IgD-negative memory B cell (primary cell): Measurements from ENCODE around the gene MPC2. TPM values are rescaled to one million over a fixed set of nuclear protein-coding genes. Genes with fewer than 3 reads are reported as not detected.
"Not testable (repeated sequence)": the region's sequence is repeated elsewhere in the genome, so short reads cannot be mapped to it uniquely, and the experiment has no call there.

Experiments
- H3K27ac Mint-ChIP-seq, 3 donors: one replicate each; pipeline ENCODE4 v1.8.0; 2020 to 2022; ENCODE audit warnings: mild to moderate bottlenecking in 3 of 3, mixed read lengths in 3 of 3, moderate library complexity in 1 of 3
- H3K27me3 Mint-ChIP-seq: one replicate; pipeline ENCODE4 v1.8.0; 2021; ENCODE audit warnings: mixed read lengths
- H3K36me3 Mint-ChIP-seq: one replicate; pipeline ENCODE4 v1.8.0; 2020; ENCODE audit warnings: mild to moderate bottlenecking, mixed read lengths
- H3K4me1 Mint-ChIP-seq, 3 donors: one replicate each; pipeline ENCODE4 v1.8.0; 2020 to 2022; ENCODE audit warnings: mixed read lengths in 3 of 3, mild to moderate bottlenecking in 1 of 3
- H3K4me3 Mint-ChIP-seq, 4 donors: one replicate each; pipeline ENCODE4 v1.8.0; 2020 to 2022; ENCODE audit warnings: mild to moderate bottlenecking in 4 of 4, mixed read lengths in 4 of 4, moderate library complexity in 3 of 4
- H3K9me3 Mint-ChIP-seq, 3 donors: one replicate each; pipeline ENCODE4 v1.8.0; 2020 to 2021; ENCODE audit warnings: mixed read lengths in 3 of 3, mild to moderate bottlenecking in 1 of 3
- polyA plus RNA-seq: library from polyadenylated mRNA; unstranded; fragments of 300-500 nt; fragmentation: Illumina TruSeq; gene quantifications from one replicate; pipeline ENCODE4 v1.2.3, GENCODE V29; 2021

Gene MPC2
- polyA plus RNA-seq, 1 donor from 2014 or later, result 69.3 TPM

- not testable (repeated sequence) for H3K4me3 Mint-ChIP-seq, H3K4me1 Mint-ChIP-seq, H3K36me3 Mint-ChIP-seq, H3K9me3 Mint-ChIP-seq, H3K27ac Mint-ChIP-seq, H3K27me3 Mint-ChIP-seq
These were observed 67.5 kb downstream of the MPC2 start for GRCh38 chr1:167869157-167870001.

DNA sequence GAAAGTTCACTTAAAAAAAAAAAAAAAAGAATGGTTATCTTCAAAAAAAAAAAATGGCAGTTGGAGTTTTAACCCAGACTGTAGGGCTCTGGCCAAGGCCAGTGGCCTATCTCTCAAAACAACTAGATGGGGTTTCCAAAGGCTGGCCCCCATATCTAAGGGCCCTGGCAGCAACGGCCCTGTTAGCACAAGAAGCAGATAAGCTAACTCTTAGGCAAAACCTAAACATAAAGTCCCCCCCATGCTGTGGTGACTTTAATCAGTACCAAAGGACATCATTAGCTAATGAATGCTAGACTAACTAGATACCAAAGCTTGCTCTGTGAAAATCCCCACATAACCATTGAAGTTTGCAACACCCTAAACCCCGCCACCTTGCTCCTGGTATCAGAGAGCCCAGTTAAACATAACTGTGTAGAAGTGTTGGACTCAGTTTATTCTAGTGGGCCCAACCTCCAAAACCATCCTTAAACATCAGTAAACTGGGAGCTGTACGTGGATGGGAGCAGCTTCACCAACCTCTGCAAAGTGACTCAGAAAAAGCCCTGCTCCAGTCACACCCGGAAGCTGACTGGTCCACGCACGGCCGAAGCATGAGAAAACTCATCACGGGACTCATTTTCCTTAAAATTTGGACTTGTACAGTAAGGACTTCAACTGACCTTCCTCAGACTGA, 70.0 kb downstream of the MPC2 start:
- H3K36me3 Mint-ChIP-seq, H3K4me1 Mint-ChIP-seq, H3K9me3 Mint-ChIP-seq, H3K27ac Mint-ChIP-seq, H3K27me3 Mint-ChIP-seq: not testable (repeated sequence)
- H3K4me3 Mint-ChIP-seq, result peak overlapping the region in 1 of 4 donors; percentile 47

Other genes starting within 250 kb of the MPC2 start
- gene MPZL1, start 215.1 kb downstream of the MPC2 start, polyA plus RNA-seq, result 33.8 TPM
- 0.49 TPM for gene ADCY10, start 22.9 kb downstream of the MPC2 start, polyA plus RNA-seq
- 11.9 TPM for gene DCAF6, start 389 bp downstream of the MPC2 start, polyA plus RNA-seq
- gene GPR161, start 199.9 kb upstream of the MPC2 start, polyA plus RNA-seq, result not detected
- gene TIPRL, start 241.9 kb upstream of the MPC2 start, polyA plus RNA-seq, result 28.5 TPM